Measurements from ENCODE around the gene JMJD1C. TPM values are rescaled to one million over a fixed set of nuclear protein-coding genes. Genes with fewer than 3 reads are reported as not detected.

JMJD1C gene
- total and polyA plus RNA-seq, 2 donors (not counting 3 experiments of a cell fraction or from before 2014, with no cell fraction given), result 32.1 to 97.1 TPM

DNA sequence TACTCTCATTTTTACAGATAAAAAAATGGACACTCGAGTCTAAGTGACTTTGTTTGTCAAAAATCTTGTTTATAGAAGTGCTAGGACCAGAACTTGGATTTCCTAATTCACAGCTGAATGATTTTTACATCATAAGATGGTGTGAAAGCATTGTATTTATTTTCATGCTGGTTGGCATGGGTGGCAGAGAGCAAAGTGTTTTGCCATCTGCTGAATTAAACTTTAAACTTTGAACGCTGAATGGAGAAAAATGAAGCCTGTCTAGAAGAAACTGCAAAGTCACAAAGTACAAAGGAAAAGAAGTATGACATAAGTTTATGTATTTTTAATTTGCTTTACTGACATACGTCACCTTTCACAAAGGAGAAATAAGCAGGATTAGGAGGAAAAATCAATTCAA, 190.7 kb downstream of the JMJD1C start:
- TF ChIP-seq POLR2A (IDR thresholded peaks at IDR 0.05; ENCODE audit: low read depth, low read length) (no peak), EZH2 (IDR thresholded peaks at IDR 0.05; ENCODE audit: borderline replicate concordance, low read depth, low read length, severe bottlenecking) (no peak), POLR2AphosphoS5 (IDR thresholded peaks at IDR 0.05; ENCODE audit: insufficient read depth, low read depth, low read length) (no peak), GATA2 (IDR thresholded peaks at IDR 0.05; ENCODE audit: insufficient read depth, insufficient read length, low read depth, low read length) (no peak), JUN (IDR thresholded peaks at IDR 0.05; ENCODE audit: borderline replicate concordance, insufficient read depth, insufficient read length, low read depth) (no peak), MYC (IDR thresholded peaks at IDR 0.05; ENCODE audit: low read depth, low read length) (no peak), FOS (IDR thresholded peaks at IDR 0.05; ENCODE audit: borderline replicate concordance, insufficient read depth, low read length) (no peak)
- TF ChIP-seq, protein P1, sequence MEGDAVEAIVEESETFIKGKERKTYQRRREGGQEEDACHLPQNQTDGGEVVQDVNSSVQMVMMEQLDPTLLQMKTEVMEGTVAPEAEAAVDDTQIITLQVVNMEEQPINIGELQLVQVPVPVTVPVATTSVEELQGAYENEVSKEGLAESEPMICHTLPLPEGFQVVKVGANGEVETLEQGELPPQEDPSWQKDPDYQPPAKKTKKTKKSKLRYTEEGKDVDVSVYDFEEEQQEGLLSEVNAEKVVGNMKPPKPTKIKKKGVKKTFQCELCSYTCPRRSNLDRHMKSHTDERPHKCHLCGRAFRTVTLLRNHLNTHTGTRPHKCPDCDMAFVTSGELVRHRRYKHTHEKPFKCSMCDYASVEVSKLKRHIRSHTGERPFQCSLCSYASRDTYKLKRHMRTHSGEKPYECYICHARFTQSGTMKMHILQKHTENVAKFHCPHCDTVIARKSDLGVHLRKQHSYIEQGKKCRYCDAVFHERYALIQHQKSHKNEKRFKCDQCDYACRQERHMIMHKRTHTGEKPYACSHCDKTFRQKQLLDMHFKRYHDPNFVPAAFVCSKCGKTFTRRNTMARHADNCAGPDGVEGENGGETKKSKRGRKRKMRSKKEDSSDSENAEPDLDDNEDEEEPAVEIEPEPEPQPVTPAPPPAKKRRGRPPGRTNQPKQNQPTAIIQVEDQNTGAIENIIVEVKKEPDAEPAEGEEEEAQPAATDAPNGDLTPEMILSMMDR (IDR thresholded peaks at IDR 0.05; ENCODE audit: extremely low read depth in 1 of 2, insufficient read depth in 1 of 2, low read depth in 1 of 2, low read length in 2 of 2), result no peak
- TF ChIP-seq, protein P2, sequence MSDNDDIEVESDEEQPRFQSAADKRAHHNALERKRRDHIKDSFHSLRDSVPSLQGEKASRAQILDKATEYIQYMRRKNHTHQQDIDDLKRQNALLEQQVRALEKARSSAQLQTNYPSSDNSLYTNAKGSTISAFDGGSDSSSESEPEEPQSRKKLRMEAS (IDR thresholded peaks at IDR 0.05; ENCODE audit: insufficient read depth, insufficient read length), result no peak
- H3K27ac ChIP-seq (ENCODE audit: insufficient read depth, low read depth, low read length), result no peak overlapping the region
- no peaks in the 10 kb centered on the region for H4K20me1 ChIP-seq (replicated peaks; ENCODE audit: control insufficient read depth, extremely low read depth, insufficient read depth, low read length)
- H3K27me3 ChIP-seq (ENCODE audit: control insufficient read depth in 2 of 2, insufficient read depth in 2 of 2, low read length in 2 of 2), result no peaks in the 10 kb centered on the region
- POLR2A ChIA-PET, result interaction anchor here (0.7 kb wide), 1 partner anchor 9 kb away, joined by 3 read pairs; no protein-coding TSS in a partner anchor
- H3K36me3 ChIP-seq (ENCODE audit: control insufficient read depth in 2 of 2, extremely low read depth in 1 of 2, insufficient read depth in 2 of 2, low read length in 2 of 2), result no peaks in the 10 kb centered on the region
- no peaks in the 10 kb centered on the region for H3K9me1 ChIP-seq (replicated peaks; ENCODE audit: control insufficient read depth, extremely low read depth, insufficient read depth, low read length)
- H3K9ac ChIP-seq (replicated peaks; ENCODE audit: extremely low read depth, insufficient read depth, low read length), result no peak overlapping the region
- CTCF ChIA-PET, result interaction anchor here (1.0 to 1.4 kb wide), 3 partner anchors 11 to 445 kb away, joined by 3 to 4 read pairs (median 3); no protein-coding TSS in a partner anchor
- no peak for DNase-seq (ENCODE audit: low read depth, low spot score)
- H3K4me3 ChIP-seq (replicated peaks in 1 of 3; ENCODE audit: insufficient read depth in 1 of 3, low read depth in 1 of 3, low read length in 3 of 3), result no peak overlapping the region
- FAIRE-seq, result no peak
- H3K4me2 ChIP-seq (ENCODE audit: insufficient read depth, low read length), result no peak overlapping the region
- H3K9me3 ChIP-seq (replicated peaks; ENCODE audit: control insufficient read depth, insufficient read depth, low read length), result no peaks in the 10 kb centered on the region
- intact Hi-C loops (cut with micrococcal nuclease), result no loop called here
- peaks cover 33% of the 10 kb centered on the region for H3K79me2 ChIP-seq (ENCODE audit: control insufficient read depth, insufficient read depth, low read length)
- dilution Hi-C loops (cut with MboI; ENCODE audit: extremely low pct_ligation_motif_present, low sequenced_read_pairs), result no loop called here
- no TSS peak for BruUV-seq (replicated peaks)
- H3K4me1 ChIP-seq (ENCODE audit: control insufficient read depth, extremely low read depth, insufficient read depth, low read length), result peaks cover 24% of the 10 kb centered on the region
- no peak overlapping the region for H2AFZ ChIP-seq (ENCODE audit: low read depth, low read length)

Data from endothelial cell of umbilical vein (primary cell).